ENCODE results near the gene LSM10.
A peak's percentile ranks its signal among the peaks of the same experiment; 100 is the strongest.

GRCh38 chr1:36420836-36421317 lies 23.2 kb upstream of the LSM10 start:
- TF ChIP-seq PKNOX1 (IDR thresholded peaks at IDR 0.05) (peak; percentile 89), SUZ12 (IDR thresholded peaks at IDR 0.05) (no peak), FOXM1 (IDR thresholded peaks at IDR 0.05; ENCODE audit: borderline replicate concordance) (no peak), FOXK2 (IDR thresholded peaks at IDR 0.05) (no peak), FOXA1 (IDR thresholded peaks at IDR 0.05) (no peak), ZNF384 (IDR thresholded peaks at IDR 0.05) (no peak), CTBP1 (IDR thresholded peaks at IDR 0.05; ENCODE audit: borderline replicate concordance) (no peak)

Data from HEK293T (cell line).